ENCODE data around the gene KAT14. TPM values are rescaled to one million over a fixed set of nuclear protein-coding genes. Genes with fewer than 3 reads are reported as not detected.
A peak's percentile ranks its signal among the peaks of the same experiment; 100 is the strongest.
"Not testable (repeated sequence)": the region's sequence is repeated elsewhere in the genome, so short reads cannot be mapped to it uniquely, and the experiment has no call there.

KAT14 gene
- total RNA-seq, 1 donor from 2014 or later: 26.7 TPM

DNA sequence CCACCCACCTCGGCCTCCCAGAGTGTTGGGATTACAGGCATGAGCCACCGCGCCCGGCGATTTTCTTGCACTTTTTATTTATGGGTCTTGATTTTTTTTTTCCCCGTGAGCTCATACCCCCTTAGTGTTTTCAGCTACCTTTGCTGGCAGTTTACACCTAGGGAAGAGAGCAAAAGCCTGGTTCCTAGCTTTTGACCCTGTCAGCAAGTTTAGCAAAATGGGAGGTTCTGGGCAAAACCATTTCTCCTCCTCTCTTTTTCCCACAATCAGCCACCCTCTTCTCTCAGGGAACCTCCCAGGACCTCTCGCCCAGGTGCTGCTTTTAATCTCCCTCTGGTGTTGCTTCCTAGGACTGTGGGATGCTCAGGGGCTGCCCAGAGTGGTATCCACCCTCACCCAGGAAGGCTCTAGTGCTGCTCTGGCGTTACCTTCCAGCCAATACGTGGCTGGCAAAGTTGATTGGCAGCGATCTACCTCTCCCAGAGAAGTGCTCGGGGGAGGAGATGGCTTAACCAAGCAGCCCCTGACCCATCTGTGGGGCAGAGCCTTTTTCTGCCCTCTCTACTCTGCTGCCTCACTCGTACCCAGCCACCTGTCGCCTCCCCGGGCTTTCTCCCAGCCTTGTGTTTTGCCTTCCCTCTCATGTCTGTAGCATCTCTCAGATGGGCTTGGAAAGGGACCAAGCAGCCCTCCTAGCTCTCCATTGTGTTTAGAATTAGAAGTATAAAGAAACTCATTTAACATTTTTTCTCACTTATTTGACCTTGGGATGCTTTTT, 37.4 kb downstream of the KAT14 start:
- no peaks in the 10 kb centered on the region for H3K4me1 Mint-ChIP-seq (ENCODE audit: low read depth)
- TF ChIP-seq, protein P1, sequence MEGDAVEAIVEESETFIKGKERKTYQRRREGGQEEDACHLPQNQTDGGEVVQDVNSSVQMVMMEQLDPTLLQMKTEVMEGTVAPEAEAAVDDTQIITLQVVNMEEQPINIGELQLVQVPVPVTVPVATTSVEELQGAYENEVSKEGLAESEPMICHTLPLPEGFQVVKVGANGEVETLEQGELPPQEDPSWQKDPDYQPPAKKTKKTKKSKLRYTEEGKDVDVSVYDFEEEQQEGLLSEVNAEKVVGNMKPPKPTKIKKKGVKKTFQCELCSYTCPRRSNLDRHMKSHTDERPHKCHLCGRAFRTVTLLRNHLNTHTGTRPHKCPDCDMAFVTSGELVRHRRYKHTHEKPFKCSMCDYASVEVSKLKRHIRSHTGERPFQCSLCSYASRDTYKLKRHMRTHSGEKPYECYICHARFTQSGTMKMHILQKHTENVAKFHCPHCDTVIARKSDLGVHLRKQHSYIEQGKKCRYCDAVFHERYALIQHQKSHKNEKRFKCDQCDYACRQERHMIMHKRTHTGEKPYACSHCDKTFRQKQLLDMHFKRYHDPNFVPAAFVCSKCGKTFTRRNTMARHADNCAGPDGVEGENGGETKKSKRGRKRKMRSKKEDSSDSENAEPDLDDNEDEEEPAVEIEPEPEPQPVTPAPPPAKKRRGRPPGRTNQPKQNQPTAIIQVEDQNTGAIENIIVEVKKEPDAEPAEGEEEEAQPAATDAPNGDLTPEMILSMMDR (IDR thresholded peaks at IDR 0.05; ENCODE audit: unreplicated experiment): no peak
- H3K9me3 Mint-ChIP-seq (ENCODE audit: low read depth): peaks cover 4% of the 10 kb centered on the region
- no peak overlapping the region for H3K27ac Mint-ChIP-seq
- DNase-seq (ENCODE audit: low spot score, unreplicated experiment): no peak
- H3K27me3 Mint-ChIP-seq: no peaks in the 10 kb centered on the region
- no peak overlapping the region for H3K4me3 Mint-ChIP-seq (ENCODE audit: low read depth)
- peaks cover 49% of the 10 kb centered on the region for H3K36me3 Mint-ChIP-seq (ENCODE audit: insufficient read depth)

DNA sequence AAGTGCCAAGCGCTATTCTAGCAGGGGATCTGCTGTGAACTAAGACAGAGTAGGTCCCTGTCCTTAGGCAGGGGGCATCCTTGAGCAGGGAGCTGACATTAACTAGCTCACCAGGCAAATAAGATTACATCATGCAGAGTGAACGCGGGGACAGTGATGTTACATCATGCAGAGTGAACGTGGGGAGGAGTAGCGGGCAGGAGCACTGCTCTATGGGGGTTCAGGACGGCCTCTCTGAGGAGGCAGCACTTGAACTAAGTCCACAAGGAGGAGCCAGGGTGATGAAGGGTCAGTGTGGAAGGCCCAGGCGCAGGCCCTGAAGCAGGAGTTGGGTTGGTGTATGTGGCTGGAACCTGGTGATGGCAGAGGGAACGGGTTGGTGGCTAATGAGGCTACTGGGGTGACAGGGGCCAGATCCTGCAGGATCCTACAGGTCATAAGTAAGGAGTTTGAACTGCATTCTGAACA, 38.7 kb downstream of the KAT14 start:
- Mint-ChIP-seq H3K4me3 (ENCODE audit: low read depth) (no peak overlapping the region), H3K4me1 (ENCODE audit: low read depth) (no peaks in the 10 kb centered on the region), H3K27ac (peak overlapping the region; percentile 12), H3K9me3 (ENCODE audit: low read depth) (peaks cover 7% of the 10 kb centered on the region), H3K36me3 (ENCODE audit: insufficient read depth) (peaks cover 50% of the 10 kb centered on the region), H3K27me3 (no peaks in the 10 kb centered on the region)
- DNase-seq (ENCODE audit: low spot score, unreplicated experiment): no peak
- TF ChIP-seq, protein P1 (IDR thresholded peaks at IDR 0.05; ENCODE audit: unreplicated experiment): no peak

DNA sequence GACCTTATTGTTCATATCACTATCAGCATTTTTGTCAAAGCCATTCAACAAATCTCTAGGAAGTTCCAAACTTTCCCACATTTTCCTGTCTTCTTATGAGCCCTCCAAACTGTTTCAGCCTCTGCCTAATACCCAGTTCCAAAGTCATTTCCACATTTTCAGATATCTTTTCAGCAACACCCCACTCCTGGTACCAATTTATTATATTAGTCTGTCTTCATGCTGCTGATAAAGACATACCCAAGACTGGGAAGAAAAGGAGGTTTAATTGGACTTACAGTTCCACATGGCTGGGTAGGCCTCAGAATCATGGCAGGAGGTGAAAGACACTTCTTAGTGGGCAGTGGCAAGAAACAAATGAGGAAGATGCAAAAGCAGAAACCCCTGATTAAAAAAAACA, 42.7 kb downstream of the KAT14 start:
- not testable (repeated sequence) for H3K4me3 Mint-ChIP-seq (ENCODE audit: low read depth); H3K27ac Mint-ChIP-seq; H3K4me1 Mint-ChIP-seq (ENCODE audit: low read depth); H3K9me3 Mint-ChIP-seq (ENCODE audit: low read depth); DNase-seq (ENCODE audit: low spot score, unreplicated experiment); H3K27me3 Mint-ChIP-seq
- H3K36me3 Mint-ChIP-seq (ENCODE audit: insufficient read depth): peaks cover 54% of the 10 kb centered on the region

DNA sequence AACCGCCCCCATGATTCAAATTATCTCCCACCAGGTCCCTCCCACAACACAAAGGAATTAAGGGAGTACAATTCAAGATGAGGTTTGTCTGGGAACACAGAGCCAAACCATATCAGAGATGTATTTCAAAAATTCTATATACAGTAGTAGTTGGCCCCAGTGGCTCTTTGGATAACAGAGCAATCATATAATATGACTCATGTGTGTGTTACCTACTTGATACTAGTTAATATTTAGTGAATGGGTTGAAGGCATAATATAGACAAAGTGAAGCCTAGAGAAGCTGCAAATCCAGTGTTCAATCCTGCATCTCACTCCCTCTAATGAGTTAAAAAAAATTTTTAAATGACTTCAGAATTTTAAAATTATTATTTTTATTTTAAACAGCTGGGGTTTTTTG, 43.2 kb downstream of the KAT14 start:
- H3K4me3 Mint-ChIP-seq (ENCODE audit: low read depth): no peak overlapping the region
- peaks cover 52% of the 10 kb centered on the region for H3K36me3 Mint-ChIP-seq (ENCODE audit: insufficient read depth)
- no peak for DNase-seq (ENCODE audit: low spot score, unreplicated experiment)
- H3K27ac Mint-ChIP-seq: no peak overlapping the region
- peaks cover 7% of the 10 kb centered on the region for H3K9me3 Mint-ChIP-seq (ENCODE audit: low read depth)
- H3K27me3 Mint-ChIP-seq: no peaks in the 10 kb centered on the region
- TF ChIP-seq, protein P1 (IDR thresholded peaks at IDR 0.05; ENCODE audit: unreplicated experiment): no peak
- H3K4me1 Mint-ChIP-seq (ENCODE audit: low read depth): no peaks in the 10 kb centered on the region

DNA sequence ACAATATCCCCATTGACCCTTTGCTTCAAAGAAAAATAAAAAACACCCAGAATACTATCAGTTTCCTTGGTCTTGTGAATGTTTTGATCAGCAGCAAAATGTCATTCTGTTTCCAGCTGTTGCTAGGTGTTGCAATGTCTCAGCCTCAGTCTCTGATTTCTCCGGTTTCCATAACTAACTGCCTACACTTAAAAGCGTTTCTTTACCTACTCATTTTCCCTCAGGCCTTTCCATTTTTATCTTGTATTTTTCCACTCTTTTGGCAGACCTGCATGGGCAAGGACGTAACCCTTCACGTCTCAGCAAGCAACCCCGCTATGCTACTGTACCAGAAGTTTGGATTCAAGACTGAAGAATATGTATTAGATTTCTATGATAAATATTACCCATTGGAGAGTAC, 49.4 kb downstream of the KAT14 start:
- Mint-ChIP-seq H3K27ac (no peak overlapping the region), H3K9me3 (ENCODE audit: low read depth) (no peaks in the 10 kb centered on the region)
- TF ChIP-seq, protein P1 (IDR thresholded peaks at IDR 0.05; ENCODE audit: unreplicated experiment): no peak

DNA sequence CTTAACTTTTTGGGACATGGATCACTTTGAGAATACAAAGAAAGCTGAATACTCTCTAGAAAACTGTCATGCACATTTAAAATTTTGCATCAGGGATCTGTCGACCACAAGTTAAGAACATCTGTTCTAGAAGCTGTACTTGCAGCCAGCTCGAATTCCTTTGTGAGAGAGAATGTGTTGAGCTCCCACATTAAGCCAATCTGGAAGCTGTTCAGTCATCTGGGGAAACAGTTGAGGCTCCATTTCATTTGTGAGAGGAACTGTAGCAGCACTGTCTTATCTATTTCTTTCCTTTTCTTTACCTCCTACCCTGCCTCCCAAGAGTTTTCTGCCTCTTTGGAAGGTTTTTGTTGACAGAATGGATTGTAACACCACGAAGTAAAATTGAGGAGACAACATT, 50.8 kb downstream of the KAT14 start:
- Mint-ChIP-seq H3K27ac (no peak overlapping the region), H3K4me1 (ENCODE audit: low read depth) (no peaks in the 10 kb centered on the region), H3K9me3 (ENCODE audit: low read depth) (no peaks in the 10 kb centered on the region), H3K4me3 (ENCODE audit: low read depth) (no peak overlapping the region), H3K27me3 (no peaks in the 10 kb centered on the region), H3K36me3 (ENCODE audit: insufficient read depth) (peaks cover 7% of the 10 kb centered on the region)
- TF ChIP-seq, protein P1 (IDR thresholded peaks at IDR 0.05; ENCODE audit: unreplicated experiment): no peak
- DNase-seq (ENCODE audit: low spot score, unreplicated experiment): no peak

More for the DNA sequence above, 49.4 kb downstream of the KAT14 start:
- Mint-ChIP-seq H3K4me1 (ENCODE audit: low read depth) (no peaks in the 10 kb centered on the region), H3K27me3 (no peaks in the 10 kb centered on the region), H3K4me3 (ENCODE audit: low read depth) (no peak overlapping the region), H3K36me3 (ENCODE audit: insufficient read depth) (peaks cover 12% of the 10 kb centered on the region)
- no peak for DNase-seq (ENCODE audit: low spot score, unreplicated experiment)

Measured in progenitor cell of endocrine pancreas (in vitro differentiated cells).